Natural killer cell (primary cell): ENCODE measurements around the gene CADM2. TPM values are rescaled to one million over a fixed set of nuclear protein-coding genes. Genes with fewer than 3 reads are reported as not detected.

Experiments
- ATAC-seq, 3 donors: fragments of 150-1000 bp in 2 of 3; fragments of 200-7000 bp in 1 of 3; cut with Tn5 transposase; 1 replicate in 1 of 3; 2 replicates in 2 of 3; pipeline ENCODE4 v1.10.0; 2021; ENCODE audit warnings: mild to moderate bottlenecking in 2 of 3, moderate library complexity in 2 of 3
- DNase-seq, 2 donors: peaks; one replicate each; pipeline versions ENCODE4 v3.0.0 to v3.0.0-alpha.2; 2013 to 2021; ENCODE audit warnings: mixed read lengths in 1 of 2
- H3K27ac ChIP-seq: one replicate; pipeline ENCODE4 v1.5.1; 2013; ENCODE audit warnings: mild to moderate bottlenecking, low read length
- H3K27me3 ChIP-seq: one replicate; pipeline ENCODE4 v1.6.1; 2013; ENCODE audit warnings: low read length; ENCODE audit not compliant: control insufficient read depth, insufficient read depth
- H3K36me3 ChIP-seq: one replicate; pipeline ENCODE4 v1.6.1; 2013; ENCODE audit warnings: low read length; ENCODE audit not compliant: control insufficient read depth, insufficient read depth
- H3K4me1 ChIP-seq: one replicate; pipeline ENCODE4 v1.6.1; 2013; ENCODE audit warnings: low read length; ENCODE audit not compliant: control insufficient read depth, insufficient read depth
- H3K4me3 ChIP-seq: one replicate; pipeline ENCODE4 v1.5.1; 2013; ENCODE audit warnings: low read length
- H3K9me3 ChIP-seq: one replicate; pipeline ENCODE4 v1.6.1; 2013; ENCODE audit warnings: low read length; ENCODE audit not compliant: control insufficient read depth, insufficient read depth
- H3K27ac Mint-ChIP-seq, 2 donors: one replicate each; pipeline ENCODE4 v1.8.0; 2022; ENCODE audit warnings: mild to moderate bottlenecking in 2 of 2, mixed read lengths in 2 of 2, moderate library complexity in 1 of 2
- H3K27me3 Mint-ChIP-seq, 2 donors: one replicate each; pipeline ENCODE4 v1.8.0; 2022; ENCODE audit warnings: low read depth in 2 of 2, mixed read lengths in 2 of 2
- H3K36me3 Mint-ChIP-seq: one replicate; pipeline ENCODE4 v1.8.0; 2022; ENCODE audit warnings: mixed read lengths
- H3K4me1 Mint-ChIP-seq, 2 donors: one replicate each; pipeline ENCODE4 v1.8.0; 2022; ENCODE audit warnings: mixed read lengths in 2 of 2
- H3K4me3 Mint-ChIP-seq: one replicate; pipeline ENCODE4 v1.8.0; 2022; ENCODE audit warnings: mild to moderate bottlenecking, moderate library complexity, mixed read lengths
- H3K9me3 Mint-ChIP-seq, 2 donors: one replicate each; pipeline ENCODE4 v1.8.0; 2022; ENCODE audit warnings: mixed read lengths in 2 of 2
- WGBS: methylation state at CpG from one replicate; pipeline ENCODE4 v1.1.7; 2013; ENCODE audit warnings: missing lambda C conversion rate; ENCODE audit not compliant: insufficient coverage; 5-methylcytosine and 5-hydroxymethylcytosine counted together
- intact Hi-C: fragments of 100-400 bp; cut with micrococcal nuclease; formaldehyde crosslinking; loops from one replicate; pipeline ENCODE4 v1.14.2; 2022
- total RNA-seq, 4 donors: library from RNA; stranded (reverse); fragments of 120-200 nt in 1 of 4; gene quantifications; one replicate each; pipeline versions ENCODE4 v1.2.3 to v1.2.4, GENCODE V29; 2013 to 2022
- TF ChIP-seq, protein P1 (sequence below): fragments of 200-600 bp; IDR thresholded peaks from one replicate; pipeline ENCODE4 v1.8.0; 2022; ENCODE audit warnings: antibody characterized with exemption

The CADM2 gene
- total RNA-seq, 3 donors from 2014 or later (not counting 1 experiment from before 2014, with no cell fraction given) = 0.07 TPM; not detected in 2

DNA sequence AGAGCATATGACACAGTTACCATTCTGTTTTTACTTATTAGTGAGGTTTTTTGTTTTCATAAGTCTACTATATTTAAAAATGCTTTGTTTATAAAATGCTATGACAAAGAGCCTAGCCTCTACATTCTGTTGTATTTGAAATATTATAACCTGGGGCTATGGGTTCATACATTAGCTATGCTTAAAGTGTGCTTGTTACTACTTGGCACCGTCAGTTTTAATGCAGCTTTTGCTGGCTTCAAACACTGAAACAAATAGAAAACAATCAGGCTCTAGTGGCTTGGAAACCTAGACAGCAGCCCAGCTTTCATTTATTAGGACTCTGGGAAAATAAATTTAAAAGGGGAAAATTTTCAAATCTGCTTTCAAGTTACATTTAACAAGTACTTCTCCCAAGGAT is 635.9 kb downstream of the CADM2 start:
- H3K4me3 Mint-ChIP-seq = no peak overlapping the region
- no peak overlapping the region for H3K27ac Mint-ChIP-seq
- H3K9me3 Mint-ChIP-seq = peaks cover 6 to 11% of the 10 kb centered on the region in 2 donors

DNA sequence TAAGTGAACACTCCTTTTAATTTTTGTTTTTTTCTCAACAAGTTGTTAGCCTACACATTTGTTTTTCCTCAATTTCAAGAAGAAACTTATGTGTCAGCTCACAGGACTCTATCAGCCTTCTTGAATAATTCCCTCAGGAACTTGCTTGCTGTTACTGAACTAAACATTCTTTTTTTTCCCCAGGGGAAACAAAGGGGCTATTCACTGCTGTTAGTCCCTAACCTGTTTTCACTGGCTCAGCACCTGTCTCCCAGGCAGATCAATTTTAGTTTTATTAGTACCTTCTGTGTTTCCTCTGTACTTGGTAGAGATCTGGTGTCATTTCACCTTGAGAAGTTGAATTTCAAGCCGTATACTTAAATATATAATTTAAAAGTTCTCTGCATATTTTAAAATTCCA is 644.6 kb downstream of the CADM2 start:
- Histone ChIP-seq H3K4me3 (no peak overlapping the region), H3K27me3 (no peaks in the 10 kb centered on the region), H3K9me3 (no peaks in the 10 kb centered on the region), H3K27ac (no peak overlapping the region), H3K4me1 (no peaks in the 10 kb centered on the region), H3K36me3 (no peaks in the 10 kb centered on the region)
- ATAC-seq (no peak), DNase-seq (no peak)
- no peaks in the 10 kb centered on the region for H3K27me3 Mint-ChIP-seq
- TF ChIP-seq, protein P1, sequence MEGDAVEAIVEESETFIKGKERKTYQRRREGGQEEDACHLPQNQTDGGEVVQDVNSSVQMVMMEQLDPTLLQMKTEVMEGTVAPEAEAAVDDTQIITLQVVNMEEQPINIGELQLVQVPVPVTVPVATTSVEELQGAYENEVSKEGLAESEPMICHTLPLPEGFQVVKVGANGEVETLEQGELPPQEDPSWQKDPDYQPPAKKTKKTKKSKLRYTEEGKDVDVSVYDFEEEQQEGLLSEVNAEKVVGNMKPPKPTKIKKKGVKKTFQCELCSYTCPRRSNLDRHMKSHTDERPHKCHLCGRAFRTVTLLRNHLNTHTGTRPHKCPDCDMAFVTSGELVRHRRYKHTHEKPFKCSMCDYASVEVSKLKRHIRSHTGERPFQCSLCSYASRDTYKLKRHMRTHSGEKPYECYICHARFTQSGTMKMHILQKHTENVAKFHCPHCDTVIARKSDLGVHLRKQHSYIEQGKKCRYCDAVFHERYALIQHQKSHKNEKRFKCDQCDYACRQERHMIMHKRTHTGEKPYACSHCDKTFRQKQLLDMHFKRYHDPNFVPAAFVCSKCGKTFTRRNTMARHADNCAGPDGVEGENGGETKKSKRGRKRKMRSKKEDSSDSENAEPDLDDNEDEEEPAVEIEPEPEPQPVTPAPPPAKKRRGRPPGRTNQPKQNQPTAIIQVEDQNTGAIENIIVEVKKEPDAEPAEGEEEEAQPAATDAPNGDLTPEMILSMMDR = no peak
- intact Hi-C loops = no loop called here
- no peak overlapping the region for H3K27ac Mint-ChIP-seq
- no peaks in the 10 kb centered on the region for H3K36me3 Mint-ChIP-seq
- no peak overlapping the region for H3K4me3 Mint-ChIP-seq
- no peaks in the 10 kb centered on the region for H3K4me1 Mint-ChIP-seq
- H3K9me3 Mint-ChIP-seq = peaks cover 5 to 6% of the 10 kb centered on the region in 2 donors
- WGBS = no CpG with 5 or more reads among the region's 1 CpG

More for the DNA sequence above, 635.9 kb downstream of the CADM2 start:
- ATAC-seq = no peak
- Histone ChIP-seq H3K9me3 (no peaks in the 10 kb centered on the region), H3K4me1 (no peaks in the 10 kb centered on the region), H3K36me3 (no peaks in the 10 kb centered on the region), H3K4me3 (no peak overlapping the region), H3K27me3 (no peaks in the 10 kb centered on the region), H3K27ac (no peak overlapping the region)
- 94% methylated on average over 1 of the region's 1 CpG for whole genome bisulfite sequencing
- H3K27me3 Mint-ChIP-seq = no peaks in the 10 kb centered on the region
- no peaks in the 10 kb centered on the region for H3K36me3 Mint-ChIP-seq
- intact Hi-C loops = no loop called here
- DNase-seq = no peak
- TF ChIP-seq, protein P1 = no peak
- no peaks in the 10 kb centered on the region for H3K4me1 Mint-ChIP-seq

DNA sequence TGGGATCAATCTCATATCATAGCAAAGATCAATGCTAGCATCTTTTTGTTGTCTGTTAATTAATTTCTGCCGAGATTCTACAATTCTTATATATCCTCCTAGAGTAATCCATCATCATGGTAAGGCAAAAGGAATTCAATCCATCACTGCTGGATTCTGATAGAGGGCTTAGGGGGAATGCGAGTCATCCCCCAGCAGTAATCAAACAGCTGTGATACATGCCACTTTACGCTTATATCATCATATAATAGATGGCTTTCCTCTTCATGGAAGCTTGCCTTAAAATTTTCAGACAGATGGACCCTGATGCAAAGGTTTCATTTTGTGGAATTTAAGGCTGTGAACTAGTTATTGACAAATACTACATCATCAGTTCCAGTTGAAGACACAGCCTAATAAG is 645.9 kb downstream of the CADM2 start:
- Mint-ChIP-seq H3K27ac (no peak overlapping the region), H3K4me3 (no peak overlapping the region), H3K27me3 (no peaks in the 10 kb centered on the region), H3K36me3 (no peaks in the 10 kb centered on the region), H3K9me3 (peaks cover 5 to 6% of the 10 kb centered on the region in 2 donors), H3K4me1 (no peaks in the 10 kb centered on the region)
- H3K4me3 ChIP-seq = no peak overlapping the region
- H3K36me3 ChIP-seq = no peaks in the 10 kb centered on the region
- no peaks in the 10 kb centered on the region for H3K4me1 ChIP-seq
- TF ChIP-seq, protein P1 = no peak
- no peak overlapping the region for H3K27ac ChIP-seq
- ATAC-seq = no peak
- DNase-seq = no peak
- no peaks in the 10 kb centered on the region for H3K9me3 ChIP-seq
- WGBS = 80% methylated on average over 1 of the region's 3 CpGs
- H3K27me3 ChIP-seq = no peaks in the 10 kb centered on the region
- intact Hi-C loops = no loop called here

DNA sequence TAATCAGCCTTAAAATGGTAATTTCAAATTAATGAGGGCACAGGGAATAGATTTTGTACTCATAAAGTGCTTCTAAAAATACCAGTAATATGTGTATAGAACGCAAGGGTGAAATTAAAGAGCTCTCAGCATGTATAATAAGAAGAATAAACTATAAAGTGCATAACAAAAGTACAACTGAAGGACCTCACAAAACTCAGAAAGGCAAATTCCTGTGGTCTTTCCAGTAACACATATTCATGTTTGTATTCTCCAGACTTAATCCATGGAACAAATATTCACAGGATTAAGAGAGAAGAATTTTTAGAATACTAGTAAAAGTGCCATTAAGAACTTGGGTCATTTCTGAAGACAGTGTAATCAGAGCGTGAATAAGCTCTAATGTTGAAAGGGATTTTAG is 646.3 kb downstream of the CADM2 start:
- Histone ChIP-seq H3K36me3 (no peaks in the 10 kb centered on the region), H3K4me3 (no peak overlapping the region), H3K27ac (no peak overlapping the region), H3K9me3 (no peaks in the 10 kb centered on the region), H3K4me1 (no peaks in the 10 kb centered on the region), H3K27me3 (no peaks in the 10 kb centered on the region)
- Mint-ChIP-seq H3K4me3 (no peak overlapping the region), H3K4me1 (no peaks in the 10 kb centered on the region), H3K27ac (no peak overlapping the region), H3K36me3 (no peaks in the 10 kb centered on the region), H3K9me3 (peaks cover 5 to 6% of the 10 kb centered on the region in 2 donors), H3K27me3 (no peaks in the 10 kb centered on the region)
- no peak for DNase-seq
- WGBS = 100% methylated on average over 1 of the region's 2 CpGs
- intact Hi-C loops = no loop called here
- TF ChIP-seq, protein P1 = no peak
- no peak for ATAC-seq
